Measurements from ENCODE around the gene PPP2CA. TPM values are rescaled to one million over a fixed set of nuclear protein-coding genes. Genes with fewer than 3 reads are reported as not detected.

Gene PPP2CA
- total and polyA plus RNA-seq, 10 of the 15 experiments (the other 5 are each of a cell fraction or from before 2014, with no cell fraction given), result 18.6 to 385 (median 134) TPM

DNA sequence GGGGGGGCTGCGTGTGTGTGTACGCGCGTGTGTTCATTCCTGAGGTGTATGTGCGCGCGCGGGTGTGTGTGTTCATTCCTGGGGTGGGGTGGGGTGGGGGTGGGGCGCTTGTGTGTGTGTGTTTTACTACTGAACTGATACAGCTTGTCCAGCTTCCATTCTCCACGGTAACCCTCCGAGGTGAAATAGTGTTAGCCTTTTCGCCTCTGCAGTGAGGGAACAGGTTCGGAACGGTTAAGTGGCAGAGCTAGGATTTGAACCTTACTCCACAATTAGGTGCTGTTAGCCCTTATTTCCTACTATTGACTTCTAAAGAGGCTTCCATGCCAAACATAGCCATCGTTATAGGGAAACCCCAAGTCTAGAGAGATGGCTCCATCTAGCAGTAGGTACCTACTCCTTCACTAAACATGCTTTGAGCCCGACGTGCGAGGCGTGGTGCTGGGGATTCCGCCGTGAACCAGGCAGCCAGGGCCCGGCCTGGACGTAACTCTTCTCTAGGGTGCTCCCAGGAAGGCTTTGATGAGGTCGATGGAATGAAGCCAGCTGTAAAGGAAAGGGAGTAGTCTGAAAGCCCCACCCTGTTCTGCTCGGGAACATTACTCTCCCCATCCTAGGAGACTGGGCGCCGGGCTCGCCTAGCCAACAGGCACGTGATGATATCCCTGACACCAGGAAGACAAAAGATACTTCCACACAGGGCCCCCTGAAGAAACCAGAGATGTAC is 48.3 kb downstream of the PPP2CA start:
- peak overlapping the region; percentile 84 for H2AFZ ChIP-seq (ENCODE audit: control insufficient read depth, low read depth, low read length)
- RAD21 ChIA-PET (ENCODE audit: unreplicated experiment), result interaction anchor here (1.0 to 4.0 kb wide), 3 partner anchors 10 to 137 kb away, joined by 3 to 15 read pairs (median 6); no protein-coding TSS in a partner anchor
- H4K20me1 ChIP-seq (ENCODE audit: control insufficient read depth, insufficient read depth), result no peaks in the 10 kb centered on the region
- peak overlapping the region; percentile 99 for H3K4me3 ChIP-seq
- peaks cover 39% of the 10 kb centered on the region for H3K79me2 ChIP-seq (ENCODE audit: control insufficient read depth, insufficient read depth, low read length)
- peak overlapping the region; percentile 67 for H3K4me2 ChIP-seq (ENCODE audit: control insufficient read depth, insufficient read depth)
- intact Hi-C loops (cut with micrococcal nuclease; ENCODE audit: unreplicated experiment) (loop anchor here (5.0 kb wide), 1 partner anchor 195 kb away; the partner anchor contains the start of gene UBE2B), in situ Hi-C loops (cut with MboI) (no loop called here)
- H3K27me3 ChIP-seq (replicated peaks in 1 of 2; ENCODE audit: control insufficient read depth in 2 of 2, insufficient read depth in 2 of 2, low read length in 1 of 2), result no peaks in the 10 kb centered on the region
- POLR2A ChIA-PET, result interaction anchor here (0.8 to 1.9 kb wide), 4 partner anchors 13 to 77 kb away, joined by 3 to 7 read pairs (median 4); no protein-coding TSS in a partner anchor
- H3K9me3 ChIP-seq (replicated peaks; ENCODE audit: control insufficient read depth, insufficient read depth, low read length), result no peaks in the 10 kb centered on the region
- H3K27ac ChIP-seq (ENCODE audit: control insufficient read depth, insufficient read depth), result peak overlapping the region; percentile 89
- BruUV-seq (replicated peaks), result TSS peak; percentile 94
- ATAC-seq (peak; percentile 42), DNase-seq (ENCODE audit: low read depth, low spot score) (no peak), FAIRE-seq (no peak)
- TF ChIP-seq, protein P1, sequence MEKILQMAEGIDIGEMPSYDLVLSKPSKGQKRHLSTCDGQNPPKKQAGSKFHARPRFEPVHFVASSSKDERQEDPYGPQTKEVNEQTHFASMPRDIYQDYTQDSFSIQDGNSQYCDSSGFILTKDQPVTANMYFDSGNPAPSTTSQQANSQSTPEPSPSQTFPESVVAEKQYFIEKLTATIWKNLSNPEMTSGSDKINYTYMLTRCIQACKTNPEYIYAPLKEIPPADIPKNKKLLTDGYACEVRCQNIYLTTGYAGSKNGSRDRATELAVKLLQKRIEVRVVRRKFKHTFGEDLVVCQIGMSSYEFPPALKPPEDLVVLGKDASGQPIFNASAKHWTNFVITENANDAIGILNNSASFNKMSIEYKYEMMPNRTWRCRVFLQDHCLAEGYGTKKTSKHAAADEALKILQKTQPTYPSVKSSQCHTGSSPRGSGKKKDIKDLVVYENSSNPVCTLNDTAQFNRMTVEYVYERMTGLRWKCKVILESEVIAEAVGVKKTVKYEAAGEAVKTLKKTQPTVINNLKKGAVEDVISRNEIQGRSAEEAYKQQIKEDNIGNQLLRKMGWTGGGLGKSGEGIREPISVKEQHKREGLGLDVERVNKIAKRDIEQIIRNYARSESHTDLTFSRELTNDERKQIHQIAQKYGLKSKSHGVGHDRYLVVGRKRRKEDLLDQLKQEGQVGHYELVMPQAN (conservative IDR thresholded peaks at IDR 0.05), result 0 out of 2 replicates have a peak, but pooled peaks have one; percentile 19
- TF ChIP-seq SMAD1 (IDR thresholded peaks at IDR 0.05; ENCODE audit: low read depth, partially characterized antibody) (no peak), YBX1 (IDR thresholded peaks at IDR 0.05) (no peak), RFX5 (IDR thresholded peaks at IDR 0.05; ENCODE audit: low read depth, low read length) (no peak), KDM1A (IDR thresholded peaks at IDR 0.05; ENCODE audit: borderline replicate concordance) (no peak), ETV6 (conservative IDR thresholded peaks at IDR 0.05 in 1 of 2, IDR thresholded peaks at IDR 0.05 in 1 of 2; ENCODE audit: borderline replicate concordance in 1 of 2, low read depth in 1 of 2) (no peak)
- TF ChIP-seq, protein P2, sequence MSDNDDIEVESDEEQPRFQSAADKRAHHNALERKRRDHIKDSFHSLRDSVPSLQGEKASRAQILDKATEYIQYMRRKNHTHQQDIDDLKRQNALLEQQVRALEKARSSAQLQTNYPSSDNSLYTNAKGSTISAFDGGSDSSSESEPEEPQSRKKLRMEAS (IDR thresholded peaks at IDR 0.05; ENCODE audit: low read depth, low read length), result no peak
- TF ChIP-seq, protein P3, sequence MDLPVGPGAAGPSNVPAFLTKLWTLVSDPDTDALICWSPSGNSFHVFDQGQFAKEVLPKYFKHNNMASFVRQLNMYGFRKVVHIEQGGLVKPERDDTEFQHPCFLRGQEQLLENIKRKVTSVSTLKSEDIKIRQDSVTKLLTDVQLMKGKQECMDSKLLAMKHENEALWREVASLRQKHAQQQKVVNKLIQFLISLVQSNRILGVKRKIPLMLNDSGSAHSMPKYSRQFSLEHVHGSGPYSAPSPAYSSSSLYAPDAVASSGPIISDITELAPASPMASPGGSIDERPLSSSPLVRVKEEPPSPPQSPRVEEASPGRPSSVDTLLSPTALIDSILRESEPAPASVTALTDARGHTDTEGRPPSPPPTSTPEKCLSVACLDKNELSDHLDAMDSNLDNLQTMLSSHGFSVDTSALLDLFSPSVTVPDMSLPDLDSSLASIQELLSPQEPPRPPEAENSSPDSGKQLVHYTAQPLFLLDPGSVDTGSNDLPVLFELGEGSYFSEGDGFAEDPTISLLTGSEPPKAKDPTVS (IDR thresholded peaks at IDR 0.05; ENCODE audit: low read depth, low read length), result 0 out of 2 replicates have a peak, but pooled peaks have one; percentile 1
- H3K4me1 ChIP-seq (ENCODE audit: control insufficient read depth, insufficient read depth, low read length), result peaks cover 3% of the 10 kb centered on the region
- 67% methylated on average over 20 of the region's 29 CpGs for WGBS (ENCODE audit: insufficient coverage, insufficient replicate concordance, low lambda C conversion rate, missing lambda C conversion rate)
- peaks cover 0 to 3% of the 10 kb centered on the region in 2 experiments; a peak in 1 of 4 replicates for H3K36me3 ChIP-seq (ENCODE audit: control insufficient read depth in 2 of 2, insufficient read depth in 2 of 2, low read length in 1 of 2)
- SMC1A ChIA-PET (ENCODE audit: uncharacterized antibody, unreplicated experiment), result interaction anchor here (1.1 to 1.3 kb wide), 4 partner anchors 9 to 112 kb away, joined by 3 to 5 read pairs (median 4); no protein-coding TSS in a partner anchor
- CTCF ChIA-PET, result interaction anchor here (0.5 to 1.6 kb wide), 9 partner anchors 31 to 1903 kb away, joined by 3 to 6 read pairs (median 4); partner anchors contain the start of gene PPP2CA
- peak overlapping the region; percentile 86 for H3K9ac ChIP-seq (ENCODE audit: control insufficient read depth, insufficient read depth, low read length)

All from GM12878 (cell line).